ENCODE results near the gene KRTAP10-7.
"Not testable (repeated sequence)": the region's sequence is repeated elsewhere in the genome, so short reads cannot be mapped to it uniquely, and the experiment has no call there.

Gene KRTAP10-7

GRCh38 chr21:44639331-44639655 is 38.9 kb downstream of the KRTAP10-7 start:
- H3K36me3 ChIP-seq (ENCODE audit: insufficient read depth), result no peaks in the 10 kb centered on the region
- H3K4me1 ChIP-seq (ENCODE audit: low read depth, poor library complexity, severe bottlenecking), result no peaks in the 10 kb centered on the region
- no peak overlapping the region for H3K9ac ChIP-seq
- no peaks in the 10 kb centered on the region for H3K79me2 ChIP-seq (ENCODE audit: insufficient read depth, low read depth)
- H2AFZ ChIP-seq (ENCODE audit: low read depth), result no peak overlapping the region
- H3K4me3 ChIP-seq (IDR thresholded peaks at IDR 0.05; ENCODE audit: insufficient read depth, low read depth, low read length), result no peak overlapping the region
- no peak overlapping the region for H3K4me2 ChIP-seq
- H3K27me3 ChIP-seq (ENCODE audit: insufficient read depth, low read depth), result peaks cover 34% of the 10 kb centered on the region; the same call in 1 of the 2 replicates
- no peak overlapping the region for H3K27ac ChIP-seq
- no peak for TF ChIP-seq CTCF (conservative IDR thresholded peaks at IDR 0.05; ENCODE audit: low read depth, low read length)
- H4K20me1 ChIP-seq (ENCODE audit: insufficient read depth), result no peaks in the 10 kb centered on the region

GRCh38 chr21:44640761-44641160 is 40.4 kb downstream of the KRTAP10-7 start:
- H3K36me3 ChIP-seq (ENCODE audit: insufficient read depth), result no peaks in the 10 kb centered on the region
- no peak overlapping the region for H3K4me2 ChIP-seq
- H3K4me1 ChIP-seq (ENCODE audit: low read depth, poor library complexity, severe bottlenecking), result no peaks in the 10 kb centered on the region
- peaks cover 47% of the 10 kb centered on the region; the same call in 1 of the 2 replicates for H3K27me3 ChIP-seq (ENCODE audit: insufficient read depth, low read depth)
- no peak for TF ChIP-seq CTCF (conservative IDR thresholded peaks at IDR 0.05; ENCODE audit: low read depth, low read length)
- no peaks in the 10 kb centered on the region for H3K79me2 ChIP-seq (ENCODE audit: insufficient read depth, low read depth)
- no peak overlapping the region for H3K9ac ChIP-seq
- H3K4me3 ChIP-seq (IDR thresholded peaks at IDR 0.05; ENCODE audit: insufficient read depth, low read depth, low read length), result no peak overlapping the region
- H2AFZ ChIP-seq (ENCODE audit: low read depth), result no peak overlapping the region
- no peaks in the 10 kb centered on the region for H4K20me1 ChIP-seq (ENCODE audit: insufficient read depth)
- no peak overlapping the region for H3K27ac ChIP-seq

GRCh38 chr21:44643741-44644310 is 43.4 kb downstream of the KRTAP10-7 start:
- Histone ChIP-seq H3K4me2 (no peak overlapping the region), H3K27me3 (ENCODE audit: insufficient read depth, low read depth) (peaks cover 69% of the 10 kb centered on the region), H3K79me2 (ENCODE audit: insufficient read depth, low read depth) (no peaks in the 10 kb centered on the region), H3K36me3 (ENCODE audit: insufficient read depth) (no peaks in the 10 kb centered on the region), H3K4me3 (IDR thresholded peaks at IDR 0.05; ENCODE audit: insufficient read depth, low read depth, low read length) (no peak overlapping the region), H3K4me1 (ENCODE audit: low read depth, poor library complexity, severe bottlenecking) (no peaks in the 10 kb centered on the region), H4K20me1 (ENCODE audit: insufficient read depth) (no peaks in the 10 kb centered on the region), H3K27ac (no peak overlapping the region), H2AFZ (ENCODE audit: low read depth) (no peak overlapping the region), H3K9ac (no peak overlapping the region)
- TF ChIP-seq CTCF (conservative IDR thresholded peaks at IDR 0.05; ENCODE audit: low read depth, low read length), result no peak

- no peak overlapping the region for H3K4me2 ChIP-seq
- no peaks in the 10 kb centered on the region for H3K36me3 ChIP-seq (ENCODE audit: insufficient read depth)
- no peak overlapping the region for H2AFZ ChIP-seq (ENCODE audit: low read depth)
- no peak overlapping the region for H3K27ac ChIP-seq
- H3K27me3 ChIP-seq (ENCODE audit: insufficient read depth, low read depth), result peaks cover 73% of the 10 kb centered on the region
- H3K9ac ChIP-seq, result no peak overlapping the region
- H4K20me1 ChIP-seq (ENCODE audit: insufficient read depth), result no peaks in the 10 kb centered on the region
- H3K79me2 ChIP-seq (ENCODE audit: insufficient read depth, low read depth), result no peaks in the 10 kb centered on the region
- no peak overlapping the region for H3K4me3 ChIP-seq (IDR thresholded peaks at IDR 0.05; ENCODE audit: insufficient read depth, low read depth, low read length)
- no peaks in the 10 kb centered on the region for H3K4me1 ChIP-seq (ENCODE audit: low read depth, poor library complexity, severe bottlenecking)
- no peak for TF ChIP-seq CTCF (conservative IDR thresholded peaks at IDR 0.05; ENCODE audit: low read depth, low read length)
Observed at GRCh38 chr21:44644878-44645277, 44.5 kb downstream of the KRTAP10-7 start.

- not testable (repeated sequence) for H3K27ac ChIP-seq; H3K4me3 ChIP-seq (IDR thresholded peaks at IDR 0.05; ENCODE audit: insufficient read depth, low read depth, low read length); H3K79me2 ChIP-seq (ENCODE audit: insufficient read depth, low read depth); H3K4me2 ChIP-seq; H3K36me3 ChIP-seq (ENCODE audit: insufficient read depth); H3K4me1 ChIP-seq (ENCODE audit: low read depth, poor library complexity, severe bottlenecking); H2AFZ ChIP-seq (ENCODE audit: low read depth); H3K9ac ChIP-seq; H4K20me1 ChIP-seq (ENCODE audit: insufficient read depth)
- peaks cover 82% of the 10 kb centered on the region for H3K27me3 ChIP-seq (ENCODE audit: insufficient read depth, low read depth)
Observed at GRCh38 chr21:44646366-44647221, 46.2 kb downstream of the KRTAP10-7 start, which contains the start of gene KRTAP10-11. Gene KRTAP10-11, plus strand, starts transcription at chr21:44646414. Its CDS starts 45 bp downstream, at chr21:44646459.
